Fibroblast of skin of left quadriceps (primary cell): ENCODE results near the gene TXNDC15.
"Not testable (repeated sequence)": the region's sequence is repeated elsewhere in the genome, so short reads cannot be mapped to it uniquely, and the experiment has no call there.

ENCODE experiments used
- DNase-seq, 2 experiments: peaks; one replicate each; pipeline ENCODE4 v3.0.0-alpha.2; 2013; ENCODE audit warnings: low read depth in 2 of 2

TXNDC15 gene

DNA sequence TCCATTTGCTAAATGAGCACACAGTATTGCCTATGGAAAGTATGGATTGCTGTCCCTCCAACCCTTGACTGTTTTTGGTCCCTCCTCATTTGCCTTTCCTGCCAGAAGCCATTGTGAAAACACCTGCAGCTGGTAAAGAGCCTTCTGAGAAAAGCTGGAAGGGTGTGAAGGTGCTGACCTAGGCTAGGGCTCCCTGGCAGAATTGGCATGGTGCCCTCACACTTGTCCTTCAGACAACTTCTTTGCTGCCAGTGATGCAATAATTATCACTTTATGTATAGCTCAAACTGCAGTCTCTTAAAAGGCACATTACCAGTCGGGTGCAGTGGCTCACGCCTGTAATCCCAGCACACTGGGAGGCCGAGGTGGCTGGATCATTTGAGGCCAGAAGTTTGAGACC is 4.2 kb downstream of the TXNDC15 start:
- DNase-seq, result no peak

DNA sequence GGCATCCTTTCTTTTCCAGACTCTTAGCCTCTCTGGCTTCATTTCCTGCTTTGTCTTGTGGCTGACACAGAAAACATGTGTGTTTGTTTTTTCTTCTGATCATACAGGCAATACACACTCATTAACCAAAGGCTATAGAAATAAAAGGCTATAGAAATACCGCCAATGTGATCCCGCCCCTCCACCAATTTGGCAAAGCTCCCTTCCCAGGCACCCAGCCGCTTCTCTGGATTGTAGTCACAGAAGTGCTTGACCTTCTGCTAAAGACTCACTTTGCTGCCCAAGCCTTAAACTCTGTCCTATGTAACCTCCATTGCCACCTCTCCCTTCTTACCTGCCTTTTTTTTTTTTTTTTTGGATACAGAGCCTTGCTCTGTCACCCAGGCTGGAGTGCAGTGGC is 5.3 kb downstream of the TXNDC15 start:
- no peak for DNase-seq

DNA sequence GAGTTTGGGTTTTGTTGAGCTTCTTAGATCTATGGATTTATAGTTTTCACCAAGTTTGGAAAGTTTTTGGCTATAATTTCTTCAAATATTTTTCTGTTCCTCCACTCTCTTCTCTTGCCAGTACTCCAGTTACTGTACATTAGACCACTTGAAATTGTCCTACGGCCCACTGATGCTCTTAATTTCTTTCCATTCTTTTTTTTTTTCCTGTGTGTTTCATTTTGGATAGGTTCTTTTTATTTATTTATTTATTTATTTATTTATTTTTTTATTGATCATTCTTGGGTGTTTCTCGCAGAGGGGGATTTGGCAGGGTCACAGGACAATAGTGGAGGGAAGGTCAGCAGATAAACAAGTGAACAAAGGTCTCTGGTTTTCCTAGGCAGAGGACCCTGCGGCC is 6.8 kb downstream of the TXNDC15 start:
- not testable (repeated sequence) for DNase-seq

DNA sequence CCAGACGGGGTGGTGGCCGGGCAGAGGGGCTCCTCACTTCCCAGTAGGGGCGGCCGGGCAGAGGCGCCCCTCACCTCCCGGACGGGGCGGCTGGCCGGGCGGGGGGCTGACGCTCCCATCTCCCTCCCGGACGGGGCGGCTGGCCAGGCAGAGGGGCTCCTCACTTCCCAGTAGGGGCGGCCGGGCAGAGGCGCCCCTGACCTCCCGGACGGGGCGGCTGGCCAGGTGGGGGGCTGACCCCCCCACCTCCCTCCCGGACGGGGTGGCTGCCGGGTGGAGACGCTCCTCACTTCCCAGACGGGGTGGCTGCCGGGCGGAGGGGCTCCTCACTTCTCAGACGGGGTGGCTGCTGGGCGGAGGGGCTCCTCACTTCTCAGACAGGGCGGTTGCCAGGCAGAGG is 7.5 kb downstream of the TXNDC15 start:
- DNase-seq, result not testable (repeated sequence)

DNA sequence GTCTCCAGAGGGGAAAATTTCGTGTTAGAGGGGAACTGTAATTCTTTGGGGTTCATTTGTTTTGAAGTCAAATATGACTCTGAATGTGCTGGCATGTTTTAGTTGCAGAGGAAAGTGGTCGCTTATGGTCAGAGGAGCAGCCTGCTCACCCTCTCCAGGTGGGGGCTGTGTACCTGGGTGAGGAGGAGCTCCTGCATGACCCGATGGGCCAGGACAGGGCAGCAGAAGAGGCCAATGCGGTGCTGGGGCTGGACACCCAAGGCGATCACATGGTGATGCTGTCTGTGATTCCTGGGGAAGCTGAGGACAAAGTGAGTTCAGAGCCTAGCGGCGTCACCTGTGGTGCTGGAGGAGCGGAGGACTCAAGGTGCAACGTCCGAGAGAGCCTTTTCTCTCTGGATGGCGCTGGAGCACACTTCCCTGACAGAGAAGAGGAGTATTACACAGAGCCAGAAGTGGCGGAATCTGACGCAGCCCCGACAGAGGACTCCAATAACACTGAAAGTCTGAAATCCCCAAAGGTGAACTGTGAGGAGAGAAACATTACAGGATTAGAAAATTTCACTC is 13.5 kb downstream of the TXNDC15 start:
- no peak for DNase-seq

DNA sequence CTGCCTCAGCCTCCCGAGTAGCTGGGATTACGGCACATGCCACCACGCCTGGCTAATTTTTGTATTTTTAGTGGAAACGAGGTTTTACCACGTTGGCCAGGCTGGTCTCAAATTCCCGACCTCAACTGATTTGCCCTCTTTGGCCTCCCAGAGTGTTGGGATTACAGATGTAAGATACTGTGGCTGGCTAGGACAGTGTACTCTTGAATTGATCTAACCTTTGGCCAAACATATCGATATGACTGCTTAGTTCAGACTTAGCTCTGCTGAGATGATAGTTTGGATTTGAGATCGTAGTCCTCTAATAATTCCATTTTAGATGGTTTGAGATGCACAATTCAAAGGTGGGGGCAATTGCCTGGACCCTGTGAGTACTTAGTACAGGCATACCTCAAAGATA is 15.2 kb downstream of the TXNDC15 start:
- DNase-seq, result no peak

DNA sequence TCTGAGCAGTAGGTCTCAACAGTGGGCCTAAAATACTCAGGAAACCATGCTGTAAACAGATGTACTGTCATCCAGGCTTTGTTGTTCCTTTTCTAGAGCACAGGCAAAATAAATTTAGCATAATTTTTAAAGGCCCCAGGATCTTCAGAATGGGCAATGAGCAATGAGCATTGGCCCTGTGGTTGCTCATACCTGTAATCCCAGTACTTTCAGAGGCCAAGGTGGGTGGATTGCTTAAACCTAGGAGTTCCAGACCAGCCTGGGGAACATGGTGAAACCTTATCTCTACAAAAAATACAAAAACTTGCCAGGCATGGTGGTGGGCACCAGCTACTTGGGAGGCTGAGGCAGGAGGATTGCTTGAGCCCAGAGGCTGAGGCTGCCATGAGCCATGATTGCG is 17.3 kb downstream of the TXNDC15 start:
- no peak for DNase-seq

DNA sequence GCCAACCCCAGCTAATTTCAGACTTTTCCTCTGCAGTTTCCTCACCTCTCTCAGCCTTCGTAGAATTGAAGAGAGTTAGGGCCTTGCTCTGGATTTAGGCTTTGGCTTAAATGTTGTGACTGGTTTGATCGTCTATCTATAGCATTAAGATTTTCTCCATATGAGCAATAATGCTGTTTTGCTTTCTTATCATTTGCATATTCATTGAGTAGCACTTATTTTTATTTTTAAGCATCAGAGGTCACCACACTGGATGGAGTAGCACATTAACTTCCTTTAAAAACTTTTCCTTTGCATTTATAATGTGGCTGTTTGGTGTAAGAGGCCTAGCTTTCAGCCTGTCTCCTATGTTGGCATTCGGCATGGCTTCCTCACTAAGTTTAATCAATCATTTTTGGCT is 18.1 kb downstream of the TXNDC15 start:
- DNase-seq, result no peak

DNA sequence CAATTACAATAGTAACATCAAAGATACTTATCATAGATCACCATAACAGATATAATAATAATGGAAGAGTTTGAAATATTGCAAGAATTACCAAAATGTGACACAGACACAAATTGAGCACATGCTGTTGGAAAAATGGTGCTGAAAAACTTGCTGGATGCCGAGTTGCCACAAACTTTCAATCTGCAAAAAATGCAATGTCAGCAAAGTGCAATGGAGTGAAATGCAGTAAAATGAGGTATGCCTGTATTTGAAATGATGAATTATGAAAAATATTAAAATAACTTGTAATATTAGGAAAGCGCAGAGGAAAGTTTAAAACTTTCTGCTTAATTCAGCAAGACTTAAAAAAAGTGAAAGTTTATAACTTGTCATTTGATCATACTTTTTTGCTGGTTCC is 18.8 kb downstream of the TXNDC15 start:
- DNase-seq, result no peak

DNA sequence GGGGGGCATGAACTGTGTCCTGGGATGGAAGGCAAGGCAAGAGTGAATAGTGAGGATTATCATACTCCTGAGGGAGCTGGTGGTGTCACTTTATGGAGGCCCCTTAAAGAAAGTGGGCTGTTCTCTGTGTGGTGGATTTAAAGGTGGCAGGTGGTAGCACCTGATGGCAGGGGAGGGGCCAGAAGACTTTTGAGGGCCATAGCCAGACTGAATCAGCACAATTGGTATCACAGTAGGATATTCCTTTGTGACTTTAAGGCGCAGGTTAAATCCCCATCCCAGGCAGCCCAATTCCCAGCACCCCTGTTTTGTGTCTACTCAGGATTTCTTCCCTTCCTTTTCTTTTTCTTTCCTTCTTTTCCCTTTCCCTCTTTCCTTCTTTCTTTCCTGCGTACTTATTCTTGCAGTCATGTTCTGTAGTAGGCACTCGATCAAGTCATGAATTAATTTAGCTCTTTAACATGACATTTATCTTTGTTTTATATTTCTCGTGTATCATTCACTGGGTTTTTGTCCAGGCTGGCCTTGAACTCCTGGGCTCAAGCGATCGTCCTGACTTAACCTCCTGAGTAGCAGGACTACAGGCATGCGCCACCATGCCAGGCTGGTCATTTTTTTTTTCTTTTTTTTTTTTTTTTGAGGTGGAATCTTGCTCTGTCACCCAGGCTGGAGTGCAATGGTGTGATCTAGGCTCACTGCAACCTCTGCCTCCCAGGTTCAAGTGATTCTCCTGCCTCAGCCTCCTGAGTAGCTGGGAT is 19.8 kb downstream of the TXNDC15 start:
- DNase-seq, result no peak

DNA sequence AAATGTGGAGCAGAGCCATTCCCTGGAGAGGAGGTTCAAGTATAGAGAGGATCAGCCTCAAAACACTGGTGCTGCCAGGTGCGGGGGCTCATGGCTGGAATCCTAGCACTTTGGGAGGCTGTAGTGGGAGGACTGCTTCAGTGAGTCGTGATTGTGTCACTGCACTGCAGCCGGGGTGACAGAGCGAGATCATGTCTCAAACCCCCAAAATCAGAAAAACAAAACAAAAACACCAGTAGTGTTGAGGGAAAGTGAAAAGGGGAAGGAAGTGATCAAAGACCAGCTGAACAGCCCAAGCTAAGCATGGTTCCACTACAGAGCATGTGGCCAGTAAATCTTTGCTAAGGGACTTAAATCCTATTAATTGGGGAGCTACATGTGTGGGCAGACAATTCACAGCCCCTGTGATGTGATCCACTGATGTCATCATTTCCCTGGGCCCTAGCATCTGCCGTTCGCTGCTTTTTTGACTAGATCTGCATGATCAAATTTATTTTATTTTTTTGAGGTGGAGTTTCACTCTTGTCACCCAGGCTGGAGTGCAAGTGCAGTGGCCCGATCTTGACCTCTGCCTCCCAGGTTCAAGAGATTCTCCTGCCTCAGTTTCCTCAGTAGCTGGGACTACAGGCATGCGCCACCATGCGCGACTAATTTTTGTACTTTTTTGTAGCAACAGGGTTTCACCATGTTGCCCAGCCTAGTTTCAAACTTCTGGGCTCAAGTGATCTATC is 28.1 kb downstream of the TXNDC15 start:
- no peak for DNase-seq

DNA sequence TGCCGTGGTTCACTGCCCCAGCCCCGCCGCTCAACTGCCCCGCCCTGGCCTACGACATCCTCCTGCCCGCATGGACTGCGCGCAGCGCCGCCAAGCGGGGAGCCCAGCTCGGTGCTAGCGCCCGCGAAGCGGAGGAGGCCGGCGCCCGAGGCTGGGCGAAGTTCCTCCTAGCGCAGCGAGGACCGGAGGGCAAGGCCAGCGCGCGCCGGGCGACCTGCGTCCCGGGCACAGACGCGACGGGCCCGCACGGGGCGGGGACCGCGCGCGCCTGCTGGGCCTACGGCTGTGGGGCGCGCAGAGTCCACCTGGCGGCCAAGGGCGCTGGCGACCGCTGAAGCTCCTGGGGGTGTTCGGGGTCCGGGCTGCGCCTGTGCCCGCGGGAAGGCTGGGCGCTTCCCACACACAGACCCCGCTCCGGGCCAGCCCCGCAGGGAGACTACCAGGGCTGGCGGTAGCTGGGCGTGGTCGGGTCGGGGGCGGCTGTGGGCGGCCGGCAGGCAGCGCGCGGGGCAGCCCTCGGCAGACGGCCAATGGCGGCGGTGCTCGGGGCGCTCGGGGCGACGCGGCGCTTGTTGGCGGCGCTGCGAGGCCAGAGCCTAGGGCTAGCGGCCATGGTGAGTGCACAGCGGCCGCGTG is 30.6 kb downstream of the TXNDC15 start, which contains the start of gene PCBD2:
PCBD2 (plus strand) TSS at position 522 of the 636 bp plus-strand sequence; CDS start at position 531, 9 bp downstream.
- DNase-seq, result peak; percentile 65 to 74

DNA sequence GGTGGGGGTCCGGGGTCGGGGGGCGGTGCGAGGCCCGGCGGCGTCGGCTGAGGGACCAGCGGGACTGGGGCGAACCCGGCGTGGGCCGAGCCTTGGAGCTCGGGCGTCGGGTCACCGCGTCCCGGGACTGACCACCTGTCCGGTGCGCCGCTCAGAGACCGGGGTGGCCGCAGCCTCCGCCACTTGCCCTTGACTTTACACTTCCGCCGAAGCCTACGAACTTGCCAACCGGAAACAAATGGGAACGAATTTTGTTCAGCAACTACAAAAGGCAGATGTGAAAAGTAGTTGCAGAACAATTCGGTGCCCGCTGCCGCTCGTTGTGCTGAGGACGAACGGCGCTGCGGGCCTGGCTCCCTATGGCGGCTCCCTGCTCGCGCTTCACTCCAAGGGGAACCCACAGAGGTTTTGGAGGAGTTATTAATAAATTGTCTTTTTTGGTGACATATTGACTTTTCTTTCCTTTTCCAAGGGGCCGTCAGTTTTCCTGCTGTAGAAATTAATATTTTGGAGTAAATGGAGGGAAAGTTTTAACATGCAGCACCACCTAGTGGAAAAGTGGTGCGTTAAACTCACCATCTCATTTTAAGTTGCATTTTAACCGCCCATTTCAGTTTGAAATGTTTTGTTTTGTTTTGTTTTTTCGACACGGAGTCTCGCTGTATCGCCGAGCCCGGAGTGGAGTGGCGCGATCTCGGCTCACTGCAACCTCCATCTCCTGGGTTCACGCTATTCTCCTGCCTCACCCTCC is 31.2 kb downstream of the TXNDC15 start:
- DNase-seq, result peak; percentile 32 to 49

DNA sequence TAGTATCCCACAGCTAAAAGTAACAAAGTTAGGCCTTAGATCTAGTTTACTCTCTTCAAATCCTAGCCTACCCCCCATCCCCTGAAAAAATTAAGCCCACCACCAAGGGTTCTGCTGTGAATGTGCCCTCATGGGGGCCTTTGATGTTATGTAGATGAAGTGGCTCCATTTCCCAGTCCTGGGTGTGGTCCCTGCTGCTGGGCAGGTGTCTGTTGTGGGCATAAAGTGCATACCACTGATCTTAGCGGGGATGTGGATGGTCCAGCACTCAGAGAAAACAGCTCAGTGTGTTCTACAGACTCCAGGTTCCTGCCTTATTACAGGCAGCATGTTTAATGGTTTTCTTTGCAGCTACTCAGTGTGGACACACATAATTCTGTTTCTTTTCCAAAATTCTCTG is 32.6 kb downstream of the TXNDC15 start:
- DNase-seq, result no peak

DNA sequence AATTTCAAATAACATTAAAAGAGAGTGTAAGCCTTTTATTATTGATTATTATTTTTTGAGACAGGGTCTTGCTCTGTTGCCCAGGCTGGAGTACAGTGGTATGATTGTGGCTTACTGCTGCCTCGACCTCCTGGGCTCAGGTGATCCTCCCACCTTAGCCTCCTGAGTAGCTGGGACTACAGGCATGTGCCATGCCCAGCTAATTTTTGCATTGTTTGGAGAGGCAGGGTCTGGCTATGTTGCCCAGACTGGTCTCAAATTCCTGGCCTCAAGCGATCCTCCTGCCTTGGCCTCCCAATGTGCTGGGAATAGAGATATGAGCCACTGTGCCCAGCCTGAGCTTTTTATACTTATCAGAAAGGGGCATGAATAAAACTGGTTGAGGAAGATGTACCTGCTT is 36.6 kb downstream of the TXNDC15 start:
- DNase-seq, result not testable (repeated sequence)

DNA sequence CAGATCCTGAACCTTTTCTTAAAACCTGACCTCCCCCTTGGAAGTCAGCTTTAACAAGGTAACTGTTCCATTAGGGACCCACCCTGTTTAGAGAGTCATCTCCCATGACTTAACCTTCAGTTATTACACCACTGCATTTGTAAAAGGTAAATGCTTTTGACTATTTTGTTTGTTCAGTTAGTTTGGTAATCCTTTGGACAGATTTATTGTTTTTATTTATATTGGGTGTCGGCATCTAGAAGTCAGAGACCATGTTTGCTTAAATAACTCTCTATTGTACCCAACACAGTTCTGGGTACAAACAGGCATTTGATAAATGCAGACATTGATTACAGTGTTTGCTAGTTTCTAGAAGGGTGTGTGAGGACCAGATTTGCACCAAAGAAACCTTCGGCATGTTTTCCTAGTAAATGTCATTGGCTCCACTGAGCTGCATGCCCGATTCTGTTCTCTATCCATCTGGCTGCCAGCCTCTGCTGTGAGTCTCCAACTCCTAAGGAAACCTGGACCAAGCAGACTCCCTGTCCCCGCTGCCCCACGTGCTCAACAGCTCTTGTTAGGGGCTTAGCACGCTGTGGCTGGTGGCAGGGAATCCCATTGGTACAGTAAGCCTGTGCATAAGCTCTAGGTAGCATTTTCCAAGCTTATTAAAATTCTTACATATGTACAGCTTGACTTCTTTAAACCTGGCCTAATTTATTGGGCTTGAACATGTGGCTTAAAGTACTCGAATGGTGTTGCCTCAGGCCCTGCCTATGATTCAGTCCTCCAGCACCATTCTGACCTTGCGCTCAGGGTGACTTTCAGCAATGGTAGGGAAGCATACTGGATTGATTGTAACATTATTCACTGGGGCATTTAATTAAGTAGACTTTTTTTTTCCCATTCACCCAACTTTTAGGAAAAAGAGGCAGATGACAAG is 37.4 kb downstream of the TXNDC15 start:
- no peak for DNase-seq

DNA sequence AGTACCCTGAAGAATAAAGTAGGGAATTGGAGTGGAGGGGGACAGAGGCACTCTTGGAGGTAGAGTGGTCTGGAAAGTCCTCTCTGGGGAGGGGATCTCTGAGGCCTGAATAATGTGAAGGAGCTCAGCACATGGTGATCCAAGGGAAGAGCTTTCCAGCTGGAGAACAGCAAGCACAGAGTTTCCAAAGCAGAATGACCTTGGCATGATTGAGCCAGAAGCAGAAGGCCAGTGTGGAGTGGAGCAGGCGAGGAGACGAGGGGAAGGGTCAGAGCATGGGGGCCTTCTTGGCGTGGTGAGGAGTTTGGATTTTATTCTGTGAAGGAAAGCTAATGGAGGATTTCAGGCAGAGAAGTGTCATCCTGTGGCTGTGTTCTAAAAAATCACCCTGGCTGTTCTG is 39.1 kb downstream of the TXNDC15 start:
- DNase-seq, result no peak

DNA sequence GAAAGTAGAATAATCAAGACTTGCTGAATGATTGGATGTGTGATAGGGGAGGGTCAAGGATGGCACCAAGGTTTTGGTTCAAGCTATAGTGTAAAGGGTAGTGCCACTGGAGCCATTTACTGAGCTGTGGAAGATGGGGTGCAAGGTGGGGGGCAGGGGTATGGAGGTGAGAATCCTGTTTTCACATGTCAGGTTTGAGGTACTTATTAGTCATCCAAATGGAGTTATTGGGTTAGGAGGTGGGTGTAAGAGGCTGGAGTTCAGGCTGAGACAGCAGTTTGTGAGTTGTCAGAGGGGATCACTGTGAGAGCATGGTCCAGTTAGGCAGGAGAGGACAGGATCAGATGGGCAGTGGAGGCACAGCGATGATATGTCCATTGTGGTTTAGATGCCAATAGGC is 39.6 kb downstream of the TXNDC15 start:
- no peak for DNase-seq

DNA sequence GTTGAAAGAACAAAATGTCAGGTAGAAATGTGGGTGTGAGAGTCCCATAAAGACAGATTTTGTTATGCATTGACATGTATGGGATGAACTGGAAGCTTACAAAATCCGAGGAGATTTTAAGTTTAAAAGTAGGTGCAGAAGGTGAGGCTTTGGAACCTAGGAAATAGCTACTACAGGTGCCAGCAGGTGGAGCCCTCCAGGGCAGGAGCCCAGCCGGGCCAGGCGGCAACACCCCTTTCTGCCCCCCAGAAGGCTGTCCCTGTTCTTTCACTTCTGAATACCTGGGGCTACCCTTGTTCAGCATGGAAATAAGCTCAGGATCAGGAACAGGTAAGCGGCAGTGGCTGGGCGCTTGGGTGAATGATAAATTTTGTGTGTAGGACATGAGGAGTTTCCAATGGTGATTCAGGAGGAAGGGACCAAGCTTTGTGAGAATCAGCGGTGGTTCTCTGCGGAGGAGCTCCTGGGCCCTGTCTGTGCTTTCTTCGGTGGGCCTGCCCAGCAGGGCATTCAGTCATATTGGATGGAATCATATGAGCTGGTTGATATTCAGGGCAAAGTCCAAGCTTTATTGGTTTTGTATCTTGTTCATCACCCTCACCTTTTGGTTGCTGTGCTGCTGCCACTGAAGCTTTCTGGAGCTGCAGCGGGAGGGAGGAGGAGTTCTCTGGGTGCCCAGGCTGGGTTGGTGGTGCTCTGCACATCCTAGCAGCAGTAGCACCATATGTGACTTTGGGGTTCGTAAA is 43.1 kb downstream of the TXNDC15 start:
- DNase-seq, result no peak

DNA sequence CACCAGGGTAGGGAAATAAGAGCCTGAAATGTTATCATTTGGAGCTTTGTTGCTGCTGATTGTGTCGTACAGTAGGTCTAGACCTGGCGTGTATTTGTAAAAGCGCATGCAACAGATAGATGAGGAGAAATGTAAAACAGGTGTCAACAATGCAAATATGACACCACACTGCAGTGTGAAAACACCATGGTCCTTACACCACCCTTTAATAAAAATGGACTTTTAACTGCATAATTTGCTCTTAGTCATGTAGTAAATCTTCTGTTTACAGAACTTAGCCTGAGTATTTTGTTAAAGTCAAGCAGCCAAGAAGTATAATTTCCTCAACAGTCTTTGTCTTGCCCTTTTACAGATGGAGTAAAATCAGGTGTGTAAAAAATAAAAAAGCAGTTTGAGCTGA is 44.7 kb downstream of the TXNDC15 start:
- DNase-seq, result no peak
